HG03060 (cell line): ENCODE results near the gene KCNQ4.

Experiments used
- ATAC-seq: cut with Tn5 transposase; IDR thresholded peaks from one replicate; pipeline ENCODE4 v1.9.1; 2021; ENCODE audit warnings: low read depth, moderate number of reproducible peaks; ENCODE audit not compliant: unreplicated experiment

KCNQ4 gene

GRCh38 chr1:40856116-40856515 is 72.5 kb downstream of the KCNQ4 start:
- no peak for ATAC-seq

DNA sequence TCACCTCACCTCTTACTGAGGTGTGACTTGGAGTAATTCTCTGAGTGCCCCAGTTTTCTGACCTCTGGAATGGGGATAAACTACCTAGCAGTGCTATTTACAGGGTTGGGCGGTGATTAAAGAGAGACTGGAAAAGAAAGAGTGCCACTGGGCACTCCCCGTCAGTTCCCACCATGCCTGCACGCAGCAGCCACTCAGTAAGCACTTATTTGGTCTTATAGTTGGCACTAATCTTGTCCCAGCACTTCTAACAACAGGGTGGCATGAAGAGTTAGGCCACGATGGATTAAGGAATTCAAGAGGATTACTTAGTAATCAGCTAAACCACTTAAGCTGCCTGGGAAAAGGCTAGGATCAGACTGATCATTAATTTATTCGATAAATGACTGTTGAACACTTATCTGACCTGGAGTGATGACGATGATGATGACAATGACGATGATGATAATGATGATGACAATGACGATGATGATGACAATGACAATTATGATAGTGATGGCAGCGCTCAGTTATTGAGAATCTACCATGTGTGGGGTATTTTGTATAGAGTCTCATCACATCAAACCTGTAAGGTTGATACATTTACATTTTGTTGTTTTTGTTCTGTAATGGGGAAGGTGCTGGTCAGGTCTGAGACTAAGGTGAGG is 73.2 kb downstream of the KCNQ4 start:
- ATAC-seq: no peak

DNA sequence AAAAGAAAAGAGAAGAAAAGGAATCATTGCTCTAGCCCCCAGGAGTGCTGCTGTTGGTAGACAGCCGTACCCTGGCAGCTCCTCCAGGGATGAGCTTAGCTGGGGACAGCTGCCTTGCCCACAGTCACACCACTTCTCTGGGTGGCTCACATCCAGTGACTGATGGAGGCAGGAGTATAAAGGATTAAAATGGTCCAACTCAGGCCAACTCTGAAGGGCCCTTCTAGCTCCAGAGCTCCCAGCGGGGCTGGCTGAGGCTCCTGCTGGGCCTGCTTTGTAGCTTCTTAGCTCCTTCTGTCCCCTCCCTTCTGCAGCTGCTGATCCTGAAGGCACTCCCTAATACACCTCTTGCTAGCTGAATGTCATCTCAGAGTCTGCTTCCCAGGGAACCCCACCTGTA is 74.2 kb downstream of the KCNQ4 start:
- no peak for ATAC-seq

- no peak for ATAC-seq
Measured at GRCh38 chr1:40858856-40859416, 75.3 kb downstream of the KCNQ4 start.

DNA sequence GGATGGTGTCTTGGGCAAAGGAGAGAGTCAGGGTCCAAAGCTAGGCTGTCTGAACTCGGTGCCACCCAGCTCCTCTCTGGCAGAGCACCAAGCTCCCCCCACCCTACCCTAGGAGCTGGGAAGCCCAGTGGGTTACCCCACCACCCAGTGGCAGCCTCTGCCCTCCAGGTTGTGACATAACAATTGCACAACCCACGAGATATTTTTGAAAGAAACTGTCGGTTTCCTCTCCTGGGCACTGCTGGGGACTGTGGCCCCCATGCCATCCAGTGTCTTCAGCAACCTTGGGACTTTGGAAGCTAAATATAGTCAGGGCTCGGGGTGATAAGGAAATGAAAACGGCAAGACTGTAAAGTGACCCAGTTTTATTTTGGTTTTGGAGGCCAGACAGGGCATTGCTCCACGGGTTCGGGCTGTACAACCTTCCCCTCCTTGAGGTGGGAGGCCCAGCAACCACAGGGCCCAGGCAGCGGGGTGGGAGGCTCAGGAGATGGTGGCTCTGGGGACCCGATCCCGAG is 77.2 kb downstream of the KCNQ4 start:
- no peak for ATAC-seq

DNA sequence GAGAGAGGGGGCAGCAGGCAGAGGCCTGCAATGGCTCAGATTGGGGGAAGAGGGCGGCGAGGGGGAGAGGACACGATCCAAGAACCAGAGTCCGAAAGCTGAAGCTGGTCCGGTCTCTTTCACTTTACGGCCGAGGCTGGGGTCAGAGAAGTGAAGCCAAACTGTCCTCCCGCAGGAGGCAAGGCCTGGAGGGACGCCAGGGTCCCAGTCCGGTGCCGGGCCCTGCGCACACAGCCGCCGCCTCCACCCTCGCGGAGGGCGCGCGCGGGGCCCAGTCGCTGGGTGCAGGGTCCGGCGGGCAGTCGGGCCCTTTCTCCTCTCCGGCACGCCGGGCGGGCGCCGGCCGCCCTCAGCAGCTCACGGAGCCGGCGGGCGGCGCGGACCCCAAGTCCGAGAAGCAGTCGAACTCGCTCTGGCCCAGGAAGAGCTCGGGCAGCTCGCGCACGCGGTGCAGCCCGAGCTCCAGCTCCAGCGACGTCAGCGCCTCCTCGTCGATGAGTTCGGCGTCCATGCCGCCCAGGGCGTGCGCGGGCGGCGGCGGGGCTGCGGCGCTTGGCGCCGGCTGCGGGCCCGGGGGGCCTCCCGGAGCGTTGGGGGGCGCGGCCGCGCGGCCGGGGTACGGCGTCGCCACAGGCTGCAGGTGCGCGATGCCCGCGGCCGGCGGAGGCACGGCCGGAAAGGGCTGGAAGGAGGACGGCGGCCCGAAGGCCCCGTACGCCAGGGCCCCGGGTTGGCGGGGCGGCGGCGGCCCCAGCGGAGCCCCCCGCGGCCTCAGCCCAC is 77.8 kb downstream of the KCNQ4 start:
- ATAC-seq: no peak

- ATAC-seq: peak; percentile 81
Measured at GRCh38 chr1:40862008-40862863, 78.6 kb downstream of the KCNQ4 start, which contains the start of gene CITED4. TSS of gene CITED4 (minus strand) at chr1:40862363. CDS start at chr1:40862127, 236 bp downstream.

GRCh38 chr1:40868051-40868723 is 84.6 kb downstream of the KCNQ4 start:
- ATAC-seq: no peak

- ATAC-seq: no peak
Measured at GRCh38 chr1:40870135-40870728, 86.6 kb downstream of the KCNQ4 start.

DNA sequence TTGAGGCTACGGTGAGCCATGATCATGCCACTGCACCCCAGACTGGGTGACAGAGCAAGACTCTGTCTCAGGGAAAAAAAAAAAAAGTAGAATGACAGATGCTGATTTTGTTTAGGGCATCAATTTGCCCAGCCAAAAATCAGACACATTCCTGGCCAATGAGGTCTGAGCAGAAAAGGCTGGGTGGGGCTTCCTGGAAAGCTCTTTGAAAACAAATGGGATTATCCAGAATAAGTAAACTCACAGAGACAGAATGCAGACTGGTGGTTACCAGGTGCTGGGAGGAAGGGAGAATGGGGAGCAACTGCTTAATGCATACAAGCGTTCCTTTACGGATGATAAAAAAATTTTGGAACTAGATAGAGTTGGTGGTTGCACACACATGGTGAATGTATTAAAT is 88.7 kb downstream of the KCNQ4 start:
- ATAC-seq: no peak

DNA sequence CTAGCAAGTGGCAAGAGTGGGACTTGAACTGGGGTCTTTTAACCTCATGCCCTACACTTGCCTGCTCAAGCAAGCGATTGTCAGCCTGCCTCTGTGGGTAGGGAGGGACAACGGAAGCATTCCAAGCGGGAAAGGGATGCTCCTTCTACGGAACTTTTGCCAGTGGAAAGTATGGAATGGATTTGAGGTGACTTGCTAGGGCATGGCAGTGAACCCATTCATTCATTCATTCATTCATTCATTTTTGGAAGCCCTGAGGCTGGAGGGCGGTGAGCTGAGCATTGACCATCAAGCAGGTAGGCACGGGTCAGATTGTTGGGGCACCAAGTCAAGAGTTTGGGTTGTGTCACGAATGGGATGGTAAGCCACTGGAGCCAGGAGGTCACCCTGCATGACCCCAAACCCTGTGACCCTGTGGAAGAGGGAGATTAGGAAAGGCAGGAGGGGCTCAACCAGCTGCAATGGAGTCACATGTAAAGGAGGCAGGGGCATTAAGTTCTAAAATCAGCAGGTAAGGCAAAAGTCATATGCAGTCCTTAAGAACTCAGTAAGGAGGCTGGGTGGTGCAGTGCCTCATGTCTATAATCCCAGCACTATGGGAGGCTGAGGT is 90.4 kb downstream of the KCNQ4 start:
- no peak for ATAC-seq

DNA sequence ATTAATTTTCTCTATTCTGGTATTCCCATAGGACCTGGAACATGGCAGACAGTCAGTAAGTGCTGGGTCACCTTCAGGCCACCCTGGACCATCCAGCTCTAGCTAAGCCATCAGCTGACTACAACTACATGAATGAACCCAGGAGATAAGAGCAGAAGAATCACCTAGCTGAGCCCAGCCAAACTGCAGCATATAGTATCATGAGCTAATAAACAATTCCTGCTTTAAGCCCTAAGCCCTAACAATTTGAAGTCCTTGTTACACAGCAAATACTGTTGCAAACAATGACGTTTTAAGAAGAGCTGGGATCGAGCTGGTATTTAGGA is 92.8 kb downstream of the KCNQ4 start:
- no peak for ATAC-seq

DNA sequence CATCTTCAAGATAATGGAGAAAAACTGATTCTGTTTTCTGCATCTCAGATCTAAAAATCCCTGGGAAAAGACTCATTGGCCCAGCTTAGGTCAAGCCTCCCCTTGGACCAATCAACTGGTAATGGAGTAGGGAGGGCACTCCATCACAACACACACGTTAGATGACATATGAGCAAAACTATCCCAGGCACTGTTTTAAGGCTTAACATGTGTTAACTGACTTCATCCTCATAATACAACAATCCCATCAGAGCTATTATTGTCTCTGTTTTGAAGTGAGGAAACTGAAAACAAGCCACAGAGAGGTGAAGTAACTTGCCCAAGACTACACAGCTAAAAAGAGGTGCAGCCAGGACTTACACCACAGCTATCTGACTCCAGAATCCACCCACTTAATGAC is 93.3 kb downstream of the KCNQ4 start:
- no peak for ATAC-seq

GRCh38 chr1:40877698-40878097 is 94.1 kb downstream of the KCNQ4 start:
- no peak for ATAC-seq

GRCh38 chr1:40878906-40879305 is 95.3 kb downstream of the KCNQ4 start:
- no peak for ATAC-seq

- no peak for ATAC-seq
Measured at GRCh38 chr1:40879482-40880175, 96.0 kb downstream of the KCNQ4 start.

GRCh38 chr1:40880813-40881549 is 97.4 kb downstream of the KCNQ4 start:
- no peak for ATAC-seq
